Astrocyte (in vitro differentiated cells and primary cell): ENCODE measurements around the gene DNAJC17.

Experiments
- CTCF ChIP-seq: IDR thresholded peaks from 2 replicates; pipeline ENCODE4 v1.5.1; 2011; ENCODE audit warnings: low read depth, mild to moderate bottlenecking, inconsistent platforms, low read length, moderate library complexity; ENCODE audit not compliant: insufficient read depth
- EZH2 ChIP-seq: IDR thresholded peaks from 2 replicates; pipeline ENCODE4 v1.6.1; 2012; ENCODE audit warnings: mild to moderate bottlenecking, low read length, inconsistent platforms; ENCODE audit not compliant: insufficient read depth

DNA sequence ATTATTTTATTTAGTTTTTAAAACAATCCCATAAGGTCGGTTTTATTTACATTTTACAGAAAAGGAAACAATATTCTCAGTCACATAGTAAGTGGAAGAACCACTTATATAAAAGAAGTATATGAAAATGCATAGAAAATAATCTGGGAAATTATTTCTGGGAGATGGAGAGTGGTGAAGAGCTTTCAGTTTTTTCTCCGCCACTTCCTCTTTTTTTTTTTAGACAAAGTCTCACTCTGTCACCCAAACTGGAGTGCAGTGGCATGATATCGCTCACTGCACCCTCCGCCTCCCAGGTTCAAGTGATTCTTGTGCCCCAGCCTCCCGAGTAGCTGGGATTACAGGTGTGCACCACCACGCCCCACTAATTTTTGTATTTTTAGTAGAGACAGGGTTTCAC, 91.1 kb downstream of the DNAJC17 start:
- TF ChIP-seq CTCF (no peak), EZH2 (no peak)
